ENCODE measurements around the gene TUBB4B.
A peak's percentile ranks its signal among the peaks of the same experiment; 100 is the strongest.

- TF ChIP-seq POLR2AphosphoS5 (IDR thresholded peaks at IDR 0.05; ENCODE audit: low read depth, low read length) (peak; percentile 4; the same call in 1 of the 2 replicates), POLR2A (IDR thresholded peaks at IDR 0.05; ENCODE audit: low read depth, low read length) (no peak)
These were observed 3.7 kb downstream of the TUBB4B start for GRCh38 chr9:137244486-137245449.
